NCI-H2107 treated with DMSO at 0.1 percent for 48 hours (cell line): ENCODE results near the gene POLR3A.

Experiments
- DNase-seq: peaks from one replicate; lab custom pipeline; 2025; ENCODE audit not compliant: unreplicated experiment; lab: John Stamatoyannopoulos, UW

The POLR3A gene

GRCh38 chr10:77920495-77920894 is 108.8 kb downstream of the POLR3A start:
- DNase-seq: no peak

GRCh38 chr10:77919713-77920108 is 109.6 kb downstream of the POLR3A start:
- DNase-seq: no peak
